HepG2 (cell line): ENCODE measurements around the gene MAPK7.

ENCODE experiments used
- MYC ChIP-seq: sonication (generic); formaldehyde crosslinking; IDR thresholded peaks from 2 replicates; pipeline ENCODE4 v1.9.0; 2021; ENCODE audit warnings: missing genetic modification reagents, borderline replicate concordance
- POLR2A ChIP-seq, 2 experiments: IDR thresholded peaks; 2 replicates each; pipeline ENCODE4 v1.6.1; 2011; ENCODE audit warnings: low read depth in 2 of 2, low read length in 2 of 2, mild to moderate bottlenecking in 1 of 2, moderate library complexity in 1 of 2; ENCODE audit not compliant: insufficient read depth in 1 of 2
- ZNF337 ChIP-seq: sonication (generic); formaldehyde crosslinking; IDR thresholded peaks from 2 replicates; pipeline ENCODE4 v1.5.1; 2020; ENCODE audit warnings: missing genetic modification reagents, low read depth, mild to moderate bottlenecking, borderline replicate concordance
- ZNF674 ChIP-seq: sonication (generic); formaldehyde crosslinking; IDR thresholded peaks from 2 replicates; pipeline ENCODE4 v1.5.0; 2020; ENCODE audit warnings: low read depth, mild to moderate bottlenecking, missing genetic modification reagents
- TF ChIP-seq, protein P1 (sequence below): sonication (generic); formaldehyde crosslinking; IDR thresholded peaks from 2 replicates; pipeline ENCODE4 v1.8.0; 2022; ENCODE audit warnings: missing genetic modification reagents, low read depth, mild to moderate bottlenecking, borderline replicate concordance

DNA sequence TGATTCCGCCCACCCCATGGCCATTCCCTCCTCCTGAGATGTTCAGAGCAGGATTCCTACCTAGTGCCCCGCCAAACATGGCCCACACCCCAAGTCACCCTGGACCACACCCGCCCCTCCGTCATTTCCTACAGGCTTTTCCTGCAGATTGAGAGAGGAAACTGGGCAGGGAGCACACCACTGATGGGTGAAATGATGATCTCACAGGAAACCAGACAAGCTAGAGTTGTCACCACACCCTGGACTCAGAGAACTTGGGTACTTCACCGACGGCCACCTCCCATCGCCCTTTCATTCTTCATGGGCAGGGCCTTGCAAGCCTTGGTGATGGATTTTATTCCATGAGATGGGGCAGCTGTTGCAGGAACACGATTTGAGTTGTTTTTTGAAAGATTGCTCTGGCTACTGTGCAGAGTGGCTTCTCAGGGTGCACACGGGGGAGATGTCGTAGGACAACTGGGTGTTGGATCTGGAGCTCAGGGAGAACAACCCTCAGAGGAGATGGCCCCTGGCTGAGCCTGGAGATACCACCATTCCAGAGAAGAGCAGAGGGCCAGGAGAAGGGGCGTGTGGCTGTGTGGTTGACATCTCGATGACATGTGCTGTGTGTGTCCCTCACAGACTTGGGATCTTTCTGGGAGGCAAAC is 8.3 kb upstream of the MAPK7 start:
- TF ChIP-seq POLR2A (IDR thresholded peaks at IDR 0.05; ENCODE audit: insufficient read depth in 1 of 2, low read depth in 2 of 2, low read length in 2 of 2): no peak
- no peak for TF ChIP-seq ZNF674 (CRISPR knock-in tag)
- TF ChIP-seq ZNF337: no peak
- TF ChIP-seq, protein P1, sequence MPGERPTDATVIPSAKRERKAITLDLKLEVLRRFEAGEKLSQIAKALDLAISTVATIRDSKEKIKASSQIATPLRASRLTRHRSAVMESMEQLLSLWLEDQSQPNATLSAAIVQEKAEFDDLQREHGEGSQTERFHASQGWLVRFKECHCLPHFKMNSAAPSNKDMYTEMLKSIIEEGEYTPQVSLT (CRISPR knock-in tag): no peak
- TF ChIP-seq MYC (CRISPR knock-in tag): no peak
